ENCODE data around the gene LLGL2. TPM values are rescaled to one million over a fixed set of nuclear protein-coding genes. Genes with fewer than 3 reads are reported as not detected.
"Not testable (repeated sequence)": the region's sequence is repeated elsewhere in the genome, so short reads cannot be mapped to it uniquely, and the experiment has no call there.

The LLGL2 gene
- total and polyA plus RNA-seq, 3 experiments from 2014 or later, result 17.1 to 39.5 (median 17.8) TPM

GRCh38 chr17:75589012-75589918 is 63.8 kb downstream of the LLGL2 start:
- Histone ChIP-seq H3K27me3 (ENCODE audit: insufficient read depth, low read length, poor library complexity, severe bottlenecking) (no peaks in the 10 kb centered on the region), H3K4me1 (ENCODE audit: insufficient read depth, low read length) (peaks cover 8% of the 10 kb centered on the region), H3K4me3 (ENCODE audit: low read length) (peak overlapping the region; percentile 47), H3K36me3 (ENCODE audit: insufficient read depth, low read length) (no peaks in the 10 kb centered on the region), H3K9me3 (ENCODE audit: low read length) (no peaks in the 10 kb centered on the region), H3K27ac (ENCODE audit: low read depth, low read length) (peak overlapping the region; percentile 31)
- H3K4me3 Mint-ChIP-seq, result peak overlapping the region; percentile 71 to 92 (median 81)
- H3K9me3 Mint-ChIP-seq, result no peaks in the 10 kb centered on the region
- H3K27me3 Mint-ChIP-seq, result no peaks in the 10 kb centered on the region
- DNase-seq, result peak; percentile 87 to 95 (median 90)
- POLR2A ChIA-PET, result interaction anchor here (1.1 to 1.8 kb wide), 3 partner anchors 73 to 133 kb away, joined by 4 to 12 read pairs (median 7); partner anchors contain the start of genes RECQL5, SAP30BP, TMEM94 and TSEN54
- H3K36me3 Mint-ChIP-seq, result no peaks in the 10 kb centered on the region
- CTCF ChIA-PET, result interaction anchor here (0.9 to 2.0 kb wide), 7 partner anchors 9 to 160 kb away, joined by 3 to 9 read pairs (median 5); partner anchors contain the start of genes SMIM5 and TSEN54
- H3K4me1 Mint-ChIP-seq, result peaks cover 3 to 22% (median 12%) of the 10 kb centered on the region in 3 donors
- H3K27ac Mint-ChIP-seq, result peak overlapping the region in 6 of 8 donors; percentile 53 to 89 (median 75)

GRCh38 chr17:75589919-75590303 is 64.4 kb downstream of the LLGL2 start:
- Mint-ChIP-seq H3K36me3 (no peaks in the 10 kb centered on the region), H3K4me3 (peak overlapping the region in 5 of 7 donors; percentile 19 to 65 (median 37)), H3K27me3 (no peaks in the 10 kb centered on the region), H3K9me3 (no peaks in the 10 kb centered on the region), H3K4me1 (peaks cover 3 to 22% (median 12%) of the 10 kb centered on the region in 3 donors), H3K27ac (peak overlapping the region in 2 of 8 donors; percentile 78 to 85)
- Histone ChIP-seq H3K4me1 (ENCODE audit: insufficient read depth, low read length) (peaks cover 8% of the 10 kb centered on the region), H3K9me3 (ENCODE audit: low read length) (no peaks in the 10 kb centered on the region), H3K27me3 (ENCODE audit: insufficient read depth, low read length, poor library complexity, severe bottlenecking) (no peaks in the 10 kb centered on the region), H3K27ac (ENCODE audit: low read depth, low read length) (peak overlapping the region; percentile 16), H3K4me3 (ENCODE audit: low read length) (no peak overlapping the region), H3K36me3 (ENCODE audit: insufficient read depth, low read length) (no peaks in the 10 kb centered on the region)
- POLR2A ChIA-PET, result no interaction called here
- peak in 2 of 5 donors; percentile 6 to 57 for DNase-seq
- CTCF ChIA-PET, result interaction anchor here (0.6 kb wide), 1 partner anchor 183 kb away, joined by 3 read pairs; no protein-coding TSS in a partner anchor

GRCh38 chr17:75590314-75590761 is 64.8 kb downstream of the LLGL2 start:
- Histone ChIP-seq H3K4me1 (ENCODE audit: insufficient read depth, low read length) (peaks cover 8% of the 10 kb centered on the region), H3K9me3 (ENCODE audit: low read length) (no peaks in the 10 kb centered on the region), H3K27ac (ENCODE audit: low read depth, low read length) (no peak overlapping the region), H3K4me3 (ENCODE audit: low read length) (no peak overlapping the region), H3K36me3 (ENCODE audit: insufficient read depth, low read length) (no peaks in the 10 kb centered on the region), H3K27me3 (ENCODE audit: insufficient read depth, low read length, poor library complexity, severe bottlenecking) (no peaks in the 10 kb centered on the region)
- POLR2A ChIA-PET, result no interaction called here
- H3K27ac Mint-ChIP-seq, result peak overlapping the region in 5 of 8 donors; percentile 21 to 85 (median 66)
- H3K36me3 Mint-ChIP-seq, result no peaks in the 10 kb centered on the region
- no peak for DNase-seq
- H3K4me3 Mint-ChIP-seq, result peak overlapping the region in 6 of 7 donors; percentile 19 to 70 (median 41)
- CTCF ChIA-PET, result interaction anchor here (0.6 kb wide), 1 partner anchor 183 kb away, joined by 3 read pairs; no protein-coding TSS in a partner anchor
- no peaks in the 10 kb centered on the region for H3K27me3 Mint-ChIP-seq
- H3K4me1 Mint-ChIP-seq, result peaks cover 3 to 22% (median 12%) of the 10 kb centered on the region in 3 donors
- H3K9me3 Mint-ChIP-seq, result no peaks in the 10 kb centered on the region

GRCh38 chr17:75590849-75591721 is 65.6 kb downstream of the LLGL2 start:
- no peaks in the 10 kb centered on the region for H3K9me3 Mint-ChIP-seq
- peak overlapping the region in 5 of 7 donors; percentile 27 to 68 (median 53) for H3K4me3 Mint-ChIP-seq
- peak overlapping the region in 7 of 8 donors; percentile 29 to 85 (median 55) for H3K27ac Mint-ChIP-seq
- no peaks in the 10 kb centered on the region for H3K36me3 Mint-ChIP-seq
- ChIA-PET CTCF (no interaction called here), POLR2A (no interaction called here)
- Histone ChIP-seq H3K27ac (ENCODE audit: low read depth, low read length) (no peak overlapping the region), H3K9me3 (ENCODE audit: low read length) (no peaks in the 10 kb centered on the region), H3K4me1 (ENCODE audit: insufficient read depth, low read length) (peaks cover 8% of the 10 kb centered on the region), H3K36me3 (ENCODE audit: insufficient read depth, low read length) (no peaks in the 10 kb centered on the region), H3K4me3 (ENCODE audit: low read length) (no peak overlapping the region), H3K27me3 (ENCODE audit: insufficient read depth, low read length, poor library complexity, severe bottlenecking) (no peaks in the 10 kb centered on the region)
- DNase-seq, result no peak
- no peaks in the 10 kb centered on the region for H3K27me3 Mint-ChIP-seq
- H3K4me1 Mint-ChIP-seq, result peaks cover 1 to 22% (median 12%) of the 10 kb centered on the region in 3 donors

DNA sequence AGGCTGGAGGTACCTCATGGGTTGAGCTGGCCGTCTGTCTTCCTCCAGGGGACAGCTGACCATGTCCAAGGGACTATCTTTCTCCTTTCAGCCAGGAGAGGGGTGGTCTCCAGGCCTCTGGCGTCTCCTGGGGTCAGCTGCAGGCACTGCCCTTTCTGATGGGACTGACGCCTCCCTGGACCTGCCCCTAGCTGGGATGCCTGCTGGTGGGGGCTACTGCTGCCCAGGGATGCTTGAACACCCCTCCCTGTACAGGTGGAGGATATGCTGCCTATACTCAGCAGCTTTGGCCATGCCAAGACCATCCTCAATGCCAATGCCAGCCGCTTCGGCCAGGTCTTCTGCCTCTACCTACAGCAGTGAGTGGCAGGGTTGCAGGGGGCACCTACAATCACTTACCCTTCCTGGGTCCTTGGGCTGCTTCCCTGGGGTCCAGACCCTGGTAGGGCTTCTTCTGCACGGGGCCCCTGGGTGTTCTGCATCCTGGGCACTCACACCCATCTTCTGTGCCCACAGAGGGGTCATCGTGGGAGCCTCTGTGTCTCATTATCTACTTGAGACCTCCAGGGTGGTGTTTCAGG is 66.3 kb downstream of the LLGL2 start:
- Mint-ChIP-seq H3K4me3 (peak overlapping the region in 1 of 7 donors; percentile 63), H3K27ac (peak overlapping the region in 2 of 8 donors; percentile 8 to 82), H3K36me3 (no peaks in the 10 kb centered on the region), H3K4me1 (peaks cover 0 to 22% (median 10%) of the 10 kb centered on the region in 3 donors), H3K9me3 (no peaks in the 10 kb centered on the region), H3K27me3 (no peaks in the 10 kb centered on the region)
- ChIA-PET CTCF (no interaction called here), POLR2A (no interaction called here)
- Histone ChIP-seq H3K27ac (ENCODE audit: low read depth, low read length) (no peak overlapping the region), H3K4me3 (ENCODE audit: low read length) (no peak overlapping the region), H3K4me1 (ENCODE audit: insufficient read depth, low read length) (peaks cover 8% of the 10 kb centered on the region), H3K27me3 (ENCODE audit: insufficient read depth, low read length, poor library complexity, severe bottlenecking) (no peaks in the 10 kb centered on the region), H3K36me3 (ENCODE audit: insufficient read depth, low read length) (no peaks in the 10 kb centered on the region), H3K9me3 (ENCODE audit: low read length) (no peaks in the 10 kb centered on the region)
- no peak for DNase-seq

GRCh38 chr17:75592348-75593020 is 67.0 kb downstream of the LLGL2 start:
- H3K36me3 Mint-ChIP-seq, result no peaks in the 10 kb centered on the region
- Histone ChIP-seq H3K36me3 (ENCODE audit: insufficient read depth, low read length) (no peaks in the 10 kb centered on the region), H3K4me3 (ENCODE audit: low read length) (no peak overlapping the region), H3K27me3 (ENCODE audit: insufficient read depth, low read length, poor library complexity, severe bottlenecking) (no peaks in the 10 kb centered on the region), H3K27ac (ENCODE audit: low read depth, low read length) (no peak overlapping the region), H3K4me1 (ENCODE audit: insufficient read depth, low read length) (peaks cover 4% of the 10 kb centered on the region), H3K9me3 (ENCODE audit: low read length) (no peaks in the 10 kb centered on the region)
- peak overlapping the region in 3 of 8 donors; percentile 8 to 60 (median 9) for H3K27ac Mint-ChIP-seq
- peaks cover 0 to 17% (median 6%) of the 10 kb centered on the region in 3 donors for H3K4me1 Mint-ChIP-seq
- no peak overlapping the region for H3K4me3 Mint-ChIP-seq
- no peaks in the 10 kb centered on the region for H3K27me3 Mint-ChIP-seq
- H3K9me3 Mint-ChIP-seq, result no peaks in the 10 kb centered on the region
- ChIA-PET CTCF (interaction anchor here (0.7 to 3.4 kb wide), 2 partner anchors 41 to 157 kb away, joined by 4 to 7 read pairs; partner anchors contain the start of gene SMIM5), POLR2A (interaction anchor here (0.7 kb wide), 1 partner anchor 424 kb away, joined by 5 read pairs; no protein-coding TSS in a partner anchor)
- DNase-seq, result no peak

DNA sequence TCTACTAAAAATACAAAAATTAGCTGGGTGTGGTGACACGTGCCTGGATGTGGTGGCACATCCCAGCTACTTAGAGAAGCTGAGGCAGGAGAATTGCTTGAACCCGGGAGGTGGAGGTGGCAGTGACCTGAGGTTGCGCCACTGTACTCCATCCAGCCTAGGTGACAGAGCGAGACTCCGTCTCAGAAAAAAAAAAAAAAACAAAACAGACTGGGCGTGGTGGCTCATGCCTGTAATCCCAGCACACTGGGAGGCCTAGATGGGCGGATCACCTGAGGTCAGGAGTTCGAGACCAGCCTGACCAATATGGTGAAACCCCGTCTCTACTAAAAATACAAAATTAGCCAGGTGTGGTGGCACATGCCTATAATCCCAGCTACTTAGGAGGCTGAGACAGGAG is 67.9 kb downstream of the LLGL2 start:
- H3K4me1 Mint-ChIP-seq, result peaks cover 0 to 14% (median 6%) of the 10 kb centered on the region in 3 donors
- H3K4me3 Mint-ChIP-seq; H3K36me3 Mint-ChIP-seq; DNase-seq; H3K27me3 ChIP-seq (ENCODE audit: insufficient read depth, low read length, poor library complexity, severe bottlenecking); H3K9me3 Mint-ChIP-seq; H3K9me3 ChIP-seq (ENCODE audit: low read length); H3K4me1 ChIP-seq (ENCODE audit: insufficient read depth, low read length); H3K36me3 ChIP-seq (ENCODE audit: insufficient read depth, low read length); POLR2A ChIA-PET; H3K27ac ChIP-seq (ENCODE audit: low read depth, low read length); H3K27me3 Mint-ChIP-seq; H3K4me3 ChIP-seq (ENCODE audit: low read length); H3K27ac Mint-ChIP-seq: not testable (repeated sequence)
- CTCF ChIA-PET, result interaction anchor here (3.4 kb wide), 1 partner anchor 40 kb away, joined by 7 read pairs; the partner anchor contains the start of gene SMIM5

Measured in CD8-positive, alpha-beta memory T cell (primary cell).